IMR-90 (cell line): ENCODE measurements around the gene LAMB1.

Source experiments
- CEBPB ChIP-seq: IDR thresholded peaks from 2 replicates; pipeline ENCODE4 v1.6.1; 2012; ENCODE audit warnings: low read depth, low read length, improper control_type of control experiment
- ELK1 ChIP-seq: fragments of 150-350 bp; IDR thresholded peaks from 2 replicates; pipeline ENCODE4 v1.6.1; 2016; ENCODE audit warnings: low read depth, mild to moderate bottlenecking, low read length, moderate library complexity, borderline replicate concordance

- no peak for TF ChIP-seq ELK1
- no peak for TF ChIP-seq CEBPB
These were observed 120.2 kb downstream of the LAMB1 start for GRCh38 chr7:107882766-107883165.
